AG09319 (cell line): Measurements from ENCODE around the gene TSPAN7.
A peak's percentile ranks its signal among the peaks of the same experiment; 100 is the strongest.

ENCODE experiments used
- DNase-seq: peaks from one replicate; pipeline ENCODE4 v3.0.0-alpha.2; 2010; ENCODE audit warnings: low read depth; ENCODE audit errors: extremely low read depth
- TF ChIP-seq, protein P1 (sequence below): IDR thresholded peaks from 2 replicates; pipeline ENCODE4 v1.5.1; 2011; ENCODE audit warnings: low read depth, mild to moderate bottlenecking, inconsistent platforms, low read length, moderate library complexity

TSPAN7 gene

DNA sequence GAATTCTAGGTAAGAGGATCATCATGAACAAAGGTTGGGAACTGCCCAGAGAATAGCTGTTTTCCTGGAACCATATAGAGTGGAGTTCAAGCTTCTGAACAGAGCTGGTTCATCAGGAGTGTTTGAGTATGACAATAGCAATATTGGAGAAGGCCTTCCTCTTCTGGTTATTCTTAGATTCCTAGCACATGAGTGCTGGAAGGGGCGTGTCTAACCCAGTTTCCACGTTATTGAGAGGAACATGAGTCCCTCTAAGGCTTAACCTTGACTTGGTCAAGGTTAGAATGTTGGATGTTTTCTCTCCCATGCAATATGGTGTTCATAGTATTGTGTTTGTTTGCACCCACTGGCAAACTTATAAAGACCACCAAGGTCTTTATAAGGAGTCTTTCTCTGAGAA, 101.3 kb downstream of the TSPAN7 start:
- no peak for DNase-seq
- TF ChIP-seq, protein P1, sequence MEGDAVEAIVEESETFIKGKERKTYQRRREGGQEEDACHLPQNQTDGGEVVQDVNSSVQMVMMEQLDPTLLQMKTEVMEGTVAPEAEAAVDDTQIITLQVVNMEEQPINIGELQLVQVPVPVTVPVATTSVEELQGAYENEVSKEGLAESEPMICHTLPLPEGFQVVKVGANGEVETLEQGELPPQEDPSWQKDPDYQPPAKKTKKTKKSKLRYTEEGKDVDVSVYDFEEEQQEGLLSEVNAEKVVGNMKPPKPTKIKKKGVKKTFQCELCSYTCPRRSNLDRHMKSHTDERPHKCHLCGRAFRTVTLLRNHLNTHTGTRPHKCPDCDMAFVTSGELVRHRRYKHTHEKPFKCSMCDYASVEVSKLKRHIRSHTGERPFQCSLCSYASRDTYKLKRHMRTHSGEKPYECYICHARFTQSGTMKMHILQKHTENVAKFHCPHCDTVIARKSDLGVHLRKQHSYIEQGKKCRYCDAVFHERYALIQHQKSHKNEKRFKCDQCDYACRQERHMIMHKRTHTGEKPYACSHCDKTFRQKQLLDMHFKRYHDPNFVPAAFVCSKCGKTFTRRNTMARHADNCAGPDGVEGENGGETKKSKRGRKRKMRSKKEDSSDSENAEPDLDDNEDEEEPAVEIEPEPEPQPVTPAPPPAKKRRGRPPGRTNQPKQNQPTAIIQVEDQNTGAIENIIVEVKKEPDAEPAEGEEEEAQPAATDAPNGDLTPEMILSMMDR: no peak

DNA sequence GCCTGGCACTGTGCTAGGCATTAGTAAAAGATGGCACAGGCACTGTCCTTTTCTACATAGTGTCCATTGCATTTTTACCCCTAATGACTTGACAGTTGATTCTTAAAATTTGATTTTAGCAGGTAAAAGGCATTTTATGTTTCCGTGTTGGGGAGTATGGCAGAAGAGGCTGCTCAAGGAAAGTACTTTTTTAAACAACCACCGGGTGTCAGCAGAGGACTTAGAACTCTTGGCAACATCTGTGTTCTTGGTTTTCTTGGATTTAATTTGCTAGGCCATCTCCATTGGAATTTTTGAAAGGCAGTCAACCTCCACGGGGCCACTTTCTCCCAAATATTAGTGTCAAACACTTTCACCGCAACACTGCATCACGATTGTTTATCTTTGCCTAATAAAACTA, 102.9 kb downstream of the TSPAN7 start:
- TF ChIP-seq, protein P1: peak; percentile 37
- peak; percentile 0 for DNase-seq

DNA sequence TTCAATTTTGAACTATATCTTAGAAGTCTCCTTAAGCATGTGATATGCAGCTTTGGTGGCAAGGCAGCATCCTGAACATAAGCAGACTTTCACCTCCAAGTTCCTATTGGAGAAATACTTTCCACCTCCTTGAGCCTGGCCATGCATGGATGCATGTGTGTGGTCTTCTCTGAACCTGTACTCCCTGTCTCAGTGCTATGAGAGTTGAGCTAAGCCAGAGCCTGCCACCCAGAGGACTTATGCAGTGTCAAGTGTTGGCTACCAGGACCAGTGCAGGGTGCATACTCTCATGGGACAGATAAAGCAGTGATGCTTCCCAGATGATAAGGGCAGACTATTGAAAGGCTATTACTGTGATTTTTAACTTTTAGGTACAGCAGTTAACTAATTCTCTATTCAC, 105.6 kb downstream of the TSPAN7 start:
- TF ChIP-seq, protein P1: no peak
- no peak for DNase-seq

DNA sequence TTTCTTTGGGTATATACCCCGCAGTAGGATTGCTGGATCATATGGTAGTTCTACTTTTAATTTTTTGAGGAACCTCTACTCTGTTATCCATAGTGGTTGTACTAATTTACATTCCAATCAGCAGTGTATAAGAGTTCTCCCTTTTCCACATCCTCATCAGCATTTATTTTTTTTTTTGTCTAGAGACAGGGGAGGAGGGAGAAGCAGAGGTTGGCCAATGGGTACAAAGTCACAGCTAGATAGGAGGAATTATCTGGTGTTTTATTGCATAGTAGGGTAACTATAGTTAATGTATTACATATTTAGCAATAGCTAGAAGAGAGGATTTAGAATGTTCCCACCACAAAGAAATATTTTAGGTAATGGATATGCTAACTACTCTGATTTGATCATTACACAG, 107.4 kb downstream of the TSPAN7 start:
- TF ChIP-seq, protein P1: no peak
- DNase-seq: no peak

DNA sequence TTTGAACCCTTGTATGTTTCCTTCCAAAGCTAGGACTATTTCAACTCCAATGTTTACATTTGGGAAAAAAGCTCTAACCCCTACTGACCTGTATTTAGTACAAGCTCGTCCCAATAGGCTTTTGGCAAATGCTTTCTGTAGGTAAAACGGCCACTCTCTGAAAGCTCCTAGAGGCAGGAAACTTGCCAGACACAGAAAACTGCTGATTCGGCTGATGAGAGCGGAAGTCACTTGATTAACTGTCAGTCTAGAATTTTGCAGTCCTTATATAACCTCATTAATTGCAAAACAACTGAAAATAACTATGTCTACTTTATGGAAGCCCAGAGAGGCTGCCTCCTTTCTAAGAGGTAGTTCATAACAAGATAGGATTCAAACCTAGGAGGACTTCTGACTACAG, 108.1 kb downstream of the TSPAN7 start:
- TF ChIP-seq, protein P1: no peak

DNA sequence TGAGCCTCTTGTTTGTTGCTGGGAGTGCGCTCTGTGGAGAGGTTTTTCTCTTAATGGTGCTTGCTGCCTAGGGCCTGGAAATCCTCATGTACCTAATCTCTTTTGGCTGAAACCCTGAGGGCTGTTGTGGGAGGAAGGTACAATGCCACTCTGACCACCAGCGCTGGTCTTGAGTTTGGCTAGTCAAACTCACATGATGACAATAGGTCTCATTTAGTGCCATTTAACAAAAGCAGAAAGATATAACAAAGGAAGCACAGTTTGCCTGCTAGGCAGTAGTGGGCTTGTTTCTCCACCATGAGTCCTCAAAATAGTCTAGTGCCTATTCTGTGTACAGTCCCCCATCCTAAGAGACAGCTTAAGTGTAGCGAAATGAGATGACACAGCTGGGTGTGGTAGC, 111.3 kb downstream of the TSPAN7 start:
- TF ChIP-seq, protein P1: no peak
- DNase-seq: no peak

More for the DNA sequence above, 108.1 kb downstream of the TSPAN7 start:
- DNase-seq: no peak

DNA sequence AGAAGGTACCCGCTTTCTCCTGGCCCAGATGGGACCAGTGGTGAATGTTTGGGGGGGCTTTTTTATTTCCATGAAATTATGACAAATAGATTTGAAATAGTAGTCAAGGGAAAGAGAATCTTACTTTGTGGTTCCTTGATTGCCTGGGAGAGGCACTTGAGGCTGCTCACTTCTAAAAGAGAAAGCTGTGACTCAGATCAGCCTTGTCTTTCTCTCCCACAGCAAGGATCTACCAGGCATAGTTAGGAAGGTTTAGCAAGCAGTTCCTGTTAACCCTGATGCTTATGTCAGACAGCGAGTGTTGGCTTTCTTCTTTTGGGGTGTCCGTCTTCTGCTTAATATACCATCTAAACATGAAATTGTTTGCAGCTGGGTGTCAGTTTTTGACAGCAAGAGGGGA, 114.5 kb downstream of the TSPAN7 start:
- DNase-seq: no peak

More for the DNA sequence above, 114.5 kb downstream of the TSPAN7 start:
- TF ChIP-seq, protein P1: no peak
